GM06990 (cell line): ENCODE data around the gene KRT13.

ENCODE experiments used
- DNase-seq: peaks from one replicate; pipeline ENCODE4 v3.0.0-alpha.2; 2011; ENCODE audit not compliant: insufficient read length; ENCODE audit errors: extremely low read depth
- H3K27me3 ChIP-seq: replicated peaks from 2 replicates; pipeline ENCODE4 v1.6.0; 2011; ENCODE audit warnings: low read length; ENCODE audit not compliant: control insufficient read depth, insufficient read depth
- H3K36me3 ChIP-seq: 2 replicates; pipeline ENCODE4 v1.5.1; 2011; ENCODE audit warnings: low read length; ENCODE audit not compliant: control insufficient read depth, insufficient read depth
- H3K4me3 ChIP-seq: replicated peaks from 2 replicates; pipeline ENCODE4 v1.5.1; 2011; ENCODE audit warnings: low read depth, mild to moderate bottlenecking, control low read depth, low read length
- TF ChIP-seq, protein P1 (sequence below): IDR thresholded peaks from 2 replicates; pipeline ENCODE4 v1.5.1; 2011; ENCODE audit warnings: low read length, control low read depth, mild to moderate bottlenecking, inconsistent platforms; ENCODE audit not compliant: insufficient read depth, poor library complexity, severe bottlenecking

The KRT13 gene

DNA sequence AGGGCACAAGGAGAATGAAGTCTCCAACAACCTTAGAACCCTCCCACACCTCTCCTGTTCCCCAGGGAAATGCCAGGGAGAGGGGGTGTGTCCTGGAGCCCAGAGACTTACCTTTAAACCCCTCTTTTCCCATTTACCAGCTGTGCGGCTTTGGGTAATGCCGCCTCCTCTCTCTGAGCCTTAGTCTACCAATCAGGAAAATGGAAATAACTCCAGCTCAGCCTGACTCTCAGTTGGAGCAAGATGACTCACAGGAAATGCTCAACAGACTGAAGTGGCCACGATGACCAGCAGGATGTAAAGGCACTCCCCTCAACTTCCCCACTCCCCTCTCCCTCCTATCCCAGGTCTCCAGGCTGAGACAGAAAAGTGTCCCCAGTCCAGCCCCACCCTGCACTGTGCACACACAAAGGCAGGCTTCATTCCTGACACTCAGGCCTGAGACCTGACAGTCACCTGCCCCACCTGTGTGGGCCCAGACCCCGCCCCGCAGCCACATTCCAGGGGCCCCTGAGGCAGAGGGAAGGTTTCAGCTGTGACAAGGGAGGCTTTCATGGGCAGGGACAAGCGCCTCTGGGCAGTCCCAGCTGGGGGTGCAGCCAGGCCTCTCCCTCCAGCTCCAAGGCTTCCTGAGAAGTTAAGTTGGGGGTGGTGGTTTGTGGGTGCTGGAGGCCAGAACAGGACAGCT is 16.3 kb upstream of the KRT13 start:
- DNase-seq = no peak
- Histone ChIP-seq H3K27me3 (no peaks in the 10 kb centered on the region; the same call in none of the 2 replicates), H3K36me3 (no peaks in the 10 kb centered on the region), H3K4me3 (no peak overlapping the region)
- TF ChIP-seq, protein P1, sequence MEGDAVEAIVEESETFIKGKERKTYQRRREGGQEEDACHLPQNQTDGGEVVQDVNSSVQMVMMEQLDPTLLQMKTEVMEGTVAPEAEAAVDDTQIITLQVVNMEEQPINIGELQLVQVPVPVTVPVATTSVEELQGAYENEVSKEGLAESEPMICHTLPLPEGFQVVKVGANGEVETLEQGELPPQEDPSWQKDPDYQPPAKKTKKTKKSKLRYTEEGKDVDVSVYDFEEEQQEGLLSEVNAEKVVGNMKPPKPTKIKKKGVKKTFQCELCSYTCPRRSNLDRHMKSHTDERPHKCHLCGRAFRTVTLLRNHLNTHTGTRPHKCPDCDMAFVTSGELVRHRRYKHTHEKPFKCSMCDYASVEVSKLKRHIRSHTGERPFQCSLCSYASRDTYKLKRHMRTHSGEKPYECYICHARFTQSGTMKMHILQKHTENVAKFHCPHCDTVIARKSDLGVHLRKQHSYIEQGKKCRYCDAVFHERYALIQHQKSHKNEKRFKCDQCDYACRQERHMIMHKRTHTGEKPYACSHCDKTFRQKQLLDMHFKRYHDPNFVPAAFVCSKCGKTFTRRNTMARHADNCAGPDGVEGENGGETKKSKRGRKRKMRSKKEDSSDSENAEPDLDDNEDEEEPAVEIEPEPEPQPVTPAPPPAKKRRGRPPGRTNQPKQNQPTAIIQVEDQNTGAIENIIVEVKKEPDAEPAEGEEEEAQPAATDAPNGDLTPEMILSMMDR = no peak

DNA sequence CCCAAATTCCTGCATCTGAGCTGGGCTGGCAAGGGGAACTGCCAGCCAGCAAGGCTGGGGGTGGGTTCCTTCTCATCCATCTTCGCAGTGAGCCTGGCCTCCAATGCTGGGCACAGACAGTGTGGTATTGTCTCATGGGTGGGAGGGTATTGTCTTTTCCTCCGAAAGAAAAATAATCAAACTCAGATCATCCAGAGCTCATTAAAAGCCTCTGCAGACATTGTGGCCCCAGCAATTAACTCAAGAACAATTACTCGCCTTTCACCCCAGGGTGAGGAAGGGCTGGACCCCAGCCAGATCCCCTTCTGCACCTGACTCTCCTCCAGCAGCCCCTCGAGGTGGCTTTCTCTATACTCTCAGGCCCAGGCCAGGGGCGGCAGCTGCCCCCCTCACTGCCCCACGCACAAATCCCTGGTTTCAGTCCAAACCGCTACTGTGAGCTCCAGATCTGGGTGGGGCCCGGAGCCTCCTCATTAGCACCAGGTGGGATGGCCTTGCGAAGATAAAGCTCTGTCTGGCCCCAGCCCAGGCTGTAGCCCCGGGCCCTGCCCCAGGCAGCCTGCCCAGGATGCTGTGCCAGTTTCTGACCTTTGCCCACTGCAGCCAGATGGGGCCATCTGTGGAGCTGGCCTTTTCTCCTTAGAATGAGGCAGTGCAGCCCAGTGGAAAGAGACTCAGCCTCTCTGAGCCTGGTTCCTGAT is 15.6 kb upstream of the KRT13 start:
- Histone ChIP-seq H3K4me3 (no peak overlapping the region), H3K36me3 (no peaks in the 10 kb centered on the region), H3K27me3 (no peaks in the 10 kb centered on the region; the same call in none of the 2 replicates)
- TF ChIP-seq, protein P1 = no peak
- DNase-seq = no peak

DNA sequence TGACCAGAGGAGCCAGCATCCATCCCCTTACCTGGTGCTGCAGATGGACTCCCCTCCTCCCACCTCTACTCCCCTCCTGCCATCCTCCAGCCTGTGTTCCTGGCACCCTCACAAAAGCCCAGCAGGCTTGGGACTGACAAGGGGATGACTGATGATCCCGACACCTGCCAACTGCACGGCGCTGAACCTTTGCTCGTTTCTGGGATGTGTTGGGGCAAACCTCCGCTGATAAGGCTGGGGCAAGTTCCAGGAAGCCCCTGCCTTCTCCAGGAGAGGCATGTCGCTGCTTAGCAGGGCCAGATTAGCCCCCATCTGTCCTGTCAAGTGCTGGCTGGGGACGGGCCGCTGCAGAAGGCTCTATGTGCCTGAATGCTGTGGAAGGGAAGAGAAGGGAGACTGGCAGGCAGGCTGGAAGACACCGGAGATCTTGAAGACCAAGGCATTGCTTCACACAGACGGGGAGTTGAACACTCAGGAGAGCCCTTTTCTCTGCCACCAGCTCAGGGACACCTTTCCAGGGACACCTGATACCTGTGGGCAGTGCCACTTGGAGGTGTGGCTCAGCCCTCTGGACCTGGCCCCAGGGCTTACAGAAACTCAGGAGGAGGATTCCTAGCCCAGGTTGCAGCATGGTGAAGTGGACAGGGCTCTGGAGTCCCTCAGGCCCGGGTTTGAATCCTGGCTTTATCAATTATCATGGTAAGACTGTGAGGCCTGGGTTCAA is 14.3 kb upstream of the KRT13 start:
- DNase-seq = no peak
- no peak overlapping the region for H3K4me3 ChIP-seq

DNA sequence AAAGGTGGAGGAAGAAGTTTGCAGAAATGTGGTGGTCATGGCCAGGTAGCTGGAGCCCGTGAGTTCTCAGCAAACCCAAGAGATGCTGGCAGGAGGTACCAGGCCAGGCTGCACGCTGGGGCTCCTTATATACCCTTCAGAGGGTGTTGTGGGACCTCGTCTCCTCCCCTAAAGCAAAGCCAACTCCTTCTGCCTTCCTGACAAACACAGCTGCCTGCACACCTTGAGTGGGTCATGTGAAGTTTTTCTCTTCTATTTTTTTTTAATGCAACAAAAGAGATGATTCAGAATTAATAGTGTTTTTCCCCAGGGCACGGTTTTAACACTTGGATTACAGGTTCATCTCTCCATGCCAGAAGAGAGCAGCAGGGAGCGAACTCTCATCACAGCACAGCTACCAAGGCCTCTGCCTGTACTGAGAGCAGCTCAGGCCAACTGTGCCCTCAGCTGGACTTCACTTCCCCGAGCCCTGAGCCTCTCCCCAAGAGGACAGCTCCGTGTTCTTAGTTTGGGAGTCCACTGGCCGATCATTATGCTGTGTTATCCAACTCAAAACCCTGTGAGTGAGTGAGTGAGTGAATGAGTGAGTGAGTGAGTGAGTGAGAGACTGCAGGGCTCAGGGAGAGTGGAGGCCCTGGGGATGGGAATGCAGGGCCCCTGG is 13.5 kb upstream of the KRT13 start, which contains the start of gene KRT15:
TSS of gene KRT15 (minus strand) at position 102 of the 661 bp plus-strand sequence. CDS start at position 39, 63 bp downstream.
- H3K4me3 ChIP-seq = no peak within 1 kb of the TSS
- TF ChIP-seq, protein P1 = no peak
- H3K36me3 ChIP-seq = no peaks in the 10 kb centered on the region
- no peak for DNase-seq
- H3K27me3 ChIP-seq = no peaks in the 10 kb centered on the region; the same call in 1 of the 2 replicates

More for the DNA sequence above, 14.3 kb upstream of the KRT13 start:
- H3K36me3 ChIP-seq = no peaks in the 10 kb centered on the region
- TF ChIP-seq, protein P1 = no peak
- H3K27me3 ChIP-seq = no peaks in the 10 kb centered on the region; the same call in 1 of the 2 replicates

DNA sequence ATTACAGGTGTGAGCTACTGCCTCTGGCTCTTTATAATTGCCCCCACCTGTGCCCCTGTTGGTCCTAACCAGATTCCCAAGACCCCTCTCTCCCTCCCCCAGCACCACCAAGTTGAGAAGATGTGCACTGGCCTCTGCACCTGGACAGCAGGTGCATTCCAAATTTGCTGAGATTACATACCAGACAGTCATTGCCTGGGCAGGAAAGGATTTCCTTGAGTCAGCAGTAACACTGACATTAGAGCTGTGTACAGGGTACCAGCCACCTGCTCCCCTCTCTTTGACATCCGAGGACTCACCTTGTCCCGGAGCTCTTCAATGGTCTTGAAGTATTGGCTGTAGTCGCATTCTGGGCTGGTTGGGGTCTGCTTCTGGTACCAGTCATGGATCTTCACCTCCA is 12.6 kb upstream of the KRT13 start:
- no peaks in the 10 kb centered on the region for H3K36me3 ChIP-seq
- DNase-seq = no peak
- no peak overlapping the region for H3K4me3 ChIP-seq
- no peaks in the 10 kb centered on the region; the same call in 1 of the 2 replicates for H3K27me3 ChIP-seq
- TF ChIP-seq, protein P1 = no peak
